ENCODE measurements around the gene MUC7. TPM values are rescaled to one million over a fixed set of nuclear protein-coding genes. Genes with fewer than 3 reads are reported as not detected.
"Not testable (repeated sequence)": the region's sequence is repeated elsewhere in the genome, so short reads cannot be mapped to it uniquely, and the experiment has no call there.

The MUC7 gene
- total RNA-seq, 4 donors from 2014 or later, result not detected

DNA sequence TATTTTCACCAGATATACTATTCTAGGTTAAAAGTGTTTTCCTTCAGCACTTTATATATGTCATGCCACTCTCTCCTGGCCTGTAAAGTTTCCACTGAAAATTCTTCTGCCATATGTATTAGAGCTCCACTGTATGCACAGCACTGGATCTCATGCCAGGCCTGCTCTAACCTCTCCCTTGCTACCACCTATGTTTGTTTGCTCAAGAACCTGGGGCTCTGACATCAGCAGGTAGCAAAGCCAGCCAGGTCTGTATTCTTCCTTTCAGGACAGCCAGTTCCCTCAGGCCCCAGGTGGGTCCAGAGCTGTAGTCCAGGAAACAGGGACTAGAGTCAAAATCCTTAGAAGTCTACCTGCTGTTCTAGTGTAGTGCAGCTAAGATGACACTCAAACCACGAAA lies 19.1 kb upstream of the MUC7 start:
- DNase-seq (ENCODE audit: low spot score) (no peak), ATAC-seq (ENCODE audit: low FRiP score) (no peak)
- TF ChIP-seq, protein P1, sequence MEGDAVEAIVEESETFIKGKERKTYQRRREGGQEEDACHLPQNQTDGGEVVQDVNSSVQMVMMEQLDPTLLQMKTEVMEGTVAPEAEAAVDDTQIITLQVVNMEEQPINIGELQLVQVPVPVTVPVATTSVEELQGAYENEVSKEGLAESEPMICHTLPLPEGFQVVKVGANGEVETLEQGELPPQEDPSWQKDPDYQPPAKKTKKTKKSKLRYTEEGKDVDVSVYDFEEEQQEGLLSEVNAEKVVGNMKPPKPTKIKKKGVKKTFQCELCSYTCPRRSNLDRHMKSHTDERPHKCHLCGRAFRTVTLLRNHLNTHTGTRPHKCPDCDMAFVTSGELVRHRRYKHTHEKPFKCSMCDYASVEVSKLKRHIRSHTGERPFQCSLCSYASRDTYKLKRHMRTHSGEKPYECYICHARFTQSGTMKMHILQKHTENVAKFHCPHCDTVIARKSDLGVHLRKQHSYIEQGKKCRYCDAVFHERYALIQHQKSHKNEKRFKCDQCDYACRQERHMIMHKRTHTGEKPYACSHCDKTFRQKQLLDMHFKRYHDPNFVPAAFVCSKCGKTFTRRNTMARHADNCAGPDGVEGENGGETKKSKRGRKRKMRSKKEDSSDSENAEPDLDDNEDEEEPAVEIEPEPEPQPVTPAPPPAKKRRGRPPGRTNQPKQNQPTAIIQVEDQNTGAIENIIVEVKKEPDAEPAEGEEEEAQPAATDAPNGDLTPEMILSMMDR (IDR thresholded peaks at IDR 0.05), result no peak

DNA sequence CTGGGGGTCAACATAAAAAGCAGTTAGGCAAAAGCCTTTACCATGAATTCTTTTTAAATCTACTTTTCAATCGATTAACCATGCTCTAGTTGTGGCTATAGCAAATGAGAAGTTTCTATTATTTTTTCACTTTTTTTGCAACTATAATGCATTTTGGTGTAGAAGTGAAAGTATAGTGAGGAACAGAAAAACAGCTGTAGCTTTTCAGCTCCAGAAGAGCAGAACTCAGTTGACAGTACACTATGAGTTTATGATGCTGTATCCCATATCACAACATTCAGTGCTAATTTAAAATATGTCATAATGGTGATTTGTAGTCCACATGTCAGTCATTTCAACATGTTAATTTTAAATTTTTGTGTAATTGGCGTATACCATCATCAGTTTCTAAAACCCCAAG lies 8.7 kb upstream of the MUC7 start:
- ATAC-seq (ENCODE audit: low FRiP score) (no peak), DNase-seq (ENCODE audit: low spot score) (no peak)
- TF ChIP-seq, protein P1 (IDR thresholded peaks at IDR 0.05), result no peak

DNA sequence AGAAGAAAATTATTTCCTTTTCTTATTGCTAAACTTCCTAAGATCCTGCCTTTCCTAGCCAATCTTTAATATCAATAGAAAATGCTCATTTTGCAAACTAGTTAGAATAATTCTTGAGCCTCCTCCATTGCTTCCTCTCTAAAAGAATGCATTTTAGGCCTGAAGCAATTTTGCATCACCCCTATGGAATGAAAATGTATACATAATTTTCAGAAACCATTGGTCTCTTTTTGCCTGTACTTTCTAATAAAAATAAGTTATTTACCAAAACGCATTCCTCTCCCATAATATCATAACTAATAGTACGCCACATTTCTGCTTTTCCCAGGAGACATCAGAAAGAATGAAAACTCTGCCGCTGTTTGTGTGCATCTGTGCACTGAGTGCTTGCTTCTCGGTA lies 1.7 kb downstream of the MUC7 start:
- no peak for ATAC-seq (ENCODE audit: low FRiP score)
- TF ChIP-seq, protein P1 (IDR thresholded peaks at IDR 0.05), result no peak
- DNase-seq (ENCODE audit: low spot score), result no peak

DNA sequence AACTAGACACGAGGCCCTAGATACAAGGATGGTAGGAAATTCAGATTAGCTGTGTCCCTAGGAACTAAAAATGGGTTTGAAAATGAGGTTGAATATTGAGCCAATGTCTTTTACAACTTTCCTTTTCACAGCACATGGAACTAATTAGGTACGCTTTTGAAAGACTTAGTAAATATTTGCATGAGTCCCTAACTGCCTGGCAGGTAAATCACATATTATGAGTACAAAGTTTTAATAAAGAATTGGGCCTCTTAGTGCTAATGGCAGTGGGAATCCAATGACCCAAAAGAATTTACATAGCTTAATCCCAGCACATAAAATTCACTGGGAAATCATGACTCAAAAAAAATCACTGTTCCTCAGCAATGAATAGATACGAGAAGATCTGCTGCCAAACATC lies 16.8 kb downstream of the MUC7 start:
- ATAC-seq (ENCODE audit: low FRiP score), result no peak

DNA sequence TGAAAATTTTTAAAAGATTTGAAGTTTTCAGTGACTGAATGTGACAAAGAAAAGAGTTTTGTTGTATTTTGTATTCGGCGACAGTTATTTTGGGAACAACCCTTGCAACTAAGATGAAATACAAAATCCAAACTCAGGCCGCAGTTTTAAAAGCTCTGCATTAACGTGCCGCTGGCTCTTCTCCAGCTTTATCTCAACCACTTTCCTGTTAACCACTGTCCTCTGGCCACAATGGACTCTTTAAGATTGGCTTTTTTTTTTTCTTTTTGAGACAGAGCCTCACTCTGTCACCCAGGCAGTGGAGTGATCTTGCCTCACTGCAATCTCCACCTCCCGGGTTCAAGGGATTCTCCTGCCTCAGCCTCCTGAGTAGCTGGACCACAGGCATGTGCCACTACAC lies 24.2 kb downstream of the MUC7 start:
- TF ChIP-seq, protein P1 (IDR thresholded peaks at IDR 0.05), result no peak
- ATAC-seq (ENCODE audit: low FRiP score) (no peak), DNase-seq (ENCODE audit: low spot score) (no peak)

More for the DNA sequence above, 16.8 kb downstream of the MUC7 start:
- TF ChIP-seq, protein P1 (IDR thresholded peaks at IDR 0.05), result no peak
- DNase-seq (ENCODE audit: low spot score), result no peak

DNA sequence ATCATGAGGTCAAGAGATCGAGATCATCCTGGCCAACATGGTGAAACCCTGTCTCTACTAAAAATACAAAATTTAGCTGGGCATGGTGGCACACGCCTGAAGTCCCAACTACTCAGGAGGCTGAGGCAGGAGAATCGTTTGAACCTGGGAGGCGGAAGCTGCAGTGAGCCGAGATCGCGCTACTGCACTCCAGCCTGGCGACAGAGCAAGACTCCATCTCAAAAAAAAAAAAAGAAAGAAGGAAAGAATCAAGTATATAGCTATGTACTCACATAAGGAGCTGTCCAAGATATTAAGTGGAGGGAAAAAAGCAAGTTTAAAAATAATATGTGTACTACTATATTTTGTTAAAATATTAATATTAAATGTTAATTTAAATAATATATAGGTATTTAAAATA lies 29.8 kb downstream of the MUC7 start:
- ATAC-seq (ENCODE audit: low FRiP score); DNase-seq (ENCODE audit: low spot score): not testable (repeated sequence)

DNA sequence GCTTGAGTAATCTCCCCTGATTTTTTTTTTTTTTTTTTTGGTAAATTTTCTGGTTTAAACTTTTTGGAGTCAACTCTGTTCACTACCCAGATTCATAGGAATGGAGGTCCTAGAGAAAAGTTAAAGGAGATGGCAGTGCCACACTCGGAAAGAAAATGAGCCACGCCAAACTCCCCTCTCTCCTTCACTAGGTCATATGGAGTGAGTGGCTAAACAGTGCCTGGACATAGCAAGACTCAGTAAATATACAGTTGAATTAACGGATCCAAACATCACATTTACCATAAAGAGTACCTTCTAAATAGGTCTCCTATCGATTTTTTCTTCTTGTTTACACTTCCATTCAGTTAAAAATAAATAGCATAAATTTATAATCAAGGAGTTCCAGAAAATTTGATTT lies 32.7 kb downstream of the MUC7 start:
- TF ChIP-seq, protein P1 (IDR thresholded peaks at IDR 0.05), result no peak
- DNase-seq (ENCODE audit: low spot score), result no peak
- ATAC-seq (ENCODE audit: low FRiP score), result no peak

All from omental fat pad (tissue), 4 donors.